Measurements from ENCODE around the gene KLHL24. TPM values are rescaled to one million over a fixed set of nuclear protein-coding genes. Genes with fewer than 3 reads are reported as not detected.
"Not testable (repeated sequence)": the region's sequence is repeated elsewhere in the genome, so short reads cannot be mapped to it uniquely, and the experiment has no call there.

The KLHL24 gene
- total RNA-seq, 1 donor from 2014 or later: 53.5 TPM

- Histone ChIP-seq H3K36me3 (no peaks in the 10 kb centered on the region), H3K4me1 (peaks cover 37% of the 10 kb centered on the region), H3K27me3 (no peaks in the 10 kb centered on the region), H3K9me3 (no peaks in the 10 kb centered on the region), H3K4me3 (peak overlapping the region; percentile 92 to 93), H3K27ac (peak overlapping the region; percentile 100)
- intact Hi-C loops (cut with DNase I): no loop called here
- TF ChIP-seq POLR2A (IDR thresholded peaks at IDR 0.05): peak; percentile 34 to 48
- no peak for TF ChIP-seq CTCF (IDR thresholded peaks at IDR 0.05)
- peak; percentile 51 to 76 for TF ChIP-seq POLR2AphosphoS5 (IDR thresholded peaks at IDR 0.05; ENCODE audit: insufficient read depth in 1 of 2, low read depth in 1 of 2)
- peak; percentile 97 for DNase-seq (ENCODE audit: extremely low spot score in 2 of 2)
These were observed 1.0 kb downstream of the KLHL24 start for GRCh38 chr3:183636221-183637105.

GRCh38 chr3:183637106-183637486, 1.7 kb downstream of the KLHL24 start:
- Histone ChIP-seq H3K4me1 (peaks cover 43% of the 10 kb centered on the region), H3K4me3 (peak overlapping the region; percentile 92 to 93), H3K9me3 (no peaks in the 10 kb centered on the region), H3K36me3 (no peaks in the 10 kb centered on the region), H3K27me3 (no peaks in the 10 kb centered on the region), H3K27ac (peak overlapping the region; percentile 100)
- DNase-seq (ENCODE audit: extremely low spot score in 2 of 2): no peak
- TF ChIP-seq POLR2AphosphoS5 (IDR thresholded peaks at IDR 0.05; ENCODE audit: insufficient read depth in 1 of 2, low read depth in 1 of 2) (no peak), POLR2A (IDR thresholded peaks at IDR 0.05) (no peak), CTCF (IDR thresholded peaks at IDR 0.05) (no peak)
- intact Hi-C loops (cut with DNase I): no loop called here

- H3K9me3 ChIP-seq; H3K36me3 ChIP-seq; intact Hi-C loops (cut with DNase I); DNase-seq (ENCODE audit: extremely low spot score in 2 of 2); H3K4me3 ChIP-seq; H3K27me3 ChIP-seq: not testable (repeated sequence)
- H3K27ac ChIP-seq: peak overlapping the region; percentile 100
- H3K4me1 ChIP-seq: peaks cover 49% of the 10 kb centered on the region
These were observed 2.2 kb downstream of the KLHL24 start for GRCh38 chr3:183637633-183638032.

GRCh38 chr3:183638101-183638852, 2.9 kb downstream of the KLHL24 start:
- TF ChIP-seq CTCF (IDR thresholded peaks at IDR 0.05) (no peak), POLR2A (IDR thresholded peaks at IDR 0.05) (no peak), POLR2AphosphoS5 (IDR thresholded peaks at IDR 0.05; ENCODE audit: insufficient read depth in 1 of 2, low read depth in 1 of 2) (no peak)
- peaks cover 50% of the 10 kb centered on the region for H3K4me1 ChIP-seq
- H3K36me3 ChIP-seq: no peaks in the 10 kb centered on the region
- H3K27me3 ChIP-seq: no peaks in the 10 kb centered on the region
- H3K27ac ChIP-seq: peak overlapping the region; percentile 100
- H3K4me3 ChIP-seq: no peak overlapping the region
- intact Hi-C loops (cut with DNase I): no loop called here
- no peaks in the 10 kb centered on the region for H3K9me3 ChIP-seq
- DNase-seq (ENCODE audit: extremely low spot score in 2 of 2): no peak

- intact Hi-C loops (cut with DNase I); H3K27ac ChIP-seq; DNase-seq (ENCODE audit: extremely low spot score in 2 of 2); H3K9me3 ChIP-seq; H3K27me3 ChIP-seq; H3K36me3 ChIP-seq; H3K4me3 ChIP-seq: not testable (repeated sequence)
- peaks cover 44% of the 10 kb centered on the region for H3K4me1 ChIP-seq
These were observed 5.2 kb downstream of the KLHL24 start for GRCh38 chr3:183640635-183641034.

- Histone ChIP-seq H3K27me3 (no peaks in the 10 kb centered on the region), H3K4me1 (peaks cover 44% of the 10 kb centered on the region), H3K27ac (no peak overlapping the region), H3K4me3 (no peak overlapping the region), H3K9me3 (no peaks in the 10 kb centered on the region), H3K36me3 (no peaks in the 10 kb centered on the region)
- intact Hi-C loops (cut with DNase I): no loop called here
- no peak for DNase-seq (ENCODE audit: extremely low spot score in 2 of 2)
- TF ChIP-seq POLR2AphosphoS5 (IDR thresholded peaks at IDR 0.05; ENCODE audit: insufficient read depth in 1 of 2, low read depth in 1 of 2): no peak
- no peak for TF ChIP-seq CTCF (IDR thresholded peaks at IDR 0.05)
- TF ChIP-seq POLR2A (IDR thresholded peaks at IDR 0.05): no peak
These were observed 6.5 kb downstream of the KLHL24 start for GRCh38 chr3:183641882-183642281.
